OCI-LY7 (cell line): ENCODE data around the gene IRF8. TPM values are rescaled to one million over a fixed set of nuclear protein-coding genes. Genes with fewer than 3 reads are reported as not detected.

ENCODE experiments used
- BruUV-seq: library from RNA; stranded (reverse); fragments of 400-500 nt; replicated peaks from 2 replicates; lab custom pipeline; 2021; lab: Mats Ljungman, UMichigan
- CTCF ChIA-PET: fragments of 300-600 bp; sonication (Branson Sonifier 250); formaldehyde crosslinking; loops from one replicate; lab custom pipeline; 2022; ENCODE audit warnings: antibody characterized with exemption; ENCODE audit not compliant: unreplicated experiment; lab: Charles Lee
- POLR2A ChIA-PET: fragments of 300-600 bp; sonication (Branson Sonifier 250); formaldehyde crosslinking; loops from one replicate; lab custom pipeline; 2022; ENCODE audit warnings: antibody characterized with exemption; lab: Charles Lee
- DNase-seq: peaks from one replicate; pipeline ENCODE4 v3.0.0-alpha.2; 2015; ENCODE audit warnings: low spot score
- H2AFZ ChIP-seq: fragments of 200-600 bp; sonication (generic), shearing (Covaris generic); 2 replicates; pipeline ENCODE4 v1.6.1; 2014; ENCODE audit warnings: mild to moderate bottlenecking, antibody characterized with exemption, low read length, moderate library complexity
- H3K27ac ChIP-seq: fragments of 200-600 bp; sonication (generic); 2 replicates; pipeline ENCODE4 v1.5.1; 2014; ENCODE audit warnings: mixed run types, low read depth, mild to moderate bottlenecking, moderate library complexity, low read length, inconsistent platforms; ENCODE audit not compliant: poor library complexity, severe bottlenecking
- H3K36me3 ChIP-seq: fragments of 200-600 bp; sonication (generic); 2 replicates; pipeline ENCODE4 v1.6.1; 2014; ENCODE audit warnings: mild to moderate bottlenecking, antibody characterized with exemption, low read length, moderate library complexity, mixed read lengths; ENCODE audit not compliant: insufficient read depth
- H3K4me1 ChIP-seq: fragments of 200-600 bp; sonication (generic); 2 replicates; pipeline ENCODE4 v1.5.1; 2014; ENCODE audit warnings: mild to moderate bottlenecking, low read length; ENCODE audit not compliant: insufficient read depth, poor library complexity, severe bottlenecking
- H3K4me2 ChIP-seq: fragments of 200-600 bp; sonication (generic); 2 replicates; pipeline ENCODE4 v1.6.1; 2014; ENCODE audit warnings: mild to moderate bottlenecking, low read length
- H3K4me3 ChIP-seq: fragments of 200-600 bp; sonication (generic); 2 replicates; pipeline ENCODE4 v1.5.1; 2014; ENCODE audit warnings: mild to moderate bottlenecking, low read depth, low read length; ENCODE audit not compliant: poor library complexity, severe bottlenecking
- H3K79me2 ChIP-seq: fragments of 200-600 bp; sonication (generic); 2 replicates; pipeline ENCODE4 v1.6.1; 2016; ENCODE audit warnings: low read depth, mild to moderate bottlenecking, low read length, moderate library complexity, mixed read lengths; ENCODE audit not compliant: insufficient read depth
- H3K9me2 ChIP-seq: fragments of 200-600 bp; sonication (generic); 2 replicates; pipeline ENCODE4 v1.6.1; 2016; ENCODE audit warnings: mild to moderate bottlenecking, low read length, mixed read lengths; ENCODE audit not compliant: insufficient read depth
- H3K9me3 ChIP-seq: fragments of 200-600 bp; sonication (generic); 2 replicates; pipeline ENCODE4 v1.6.1; 2014; ENCODE audit warnings: mild to moderate bottlenecking, mixed run types, low read length, mixed read lengths
- H4K20me1 ChIP-seq: fragments of 200-600 bp; sonication (generic); 2 replicates; pipeline ENCODE4 v1.6.1; 2014; ENCODE audit warnings: mild to moderate bottlenecking, antibody characterized with exemption, low read length, moderate library complexity, mixed read lengths; ENCODE audit not compliant: insufficient read depth
- CTCF ChIP-seq: fragments of 200-600 bp; sonication (generic); conservative IDR thresholded peaks from 2 replicates; pipeline ENCODE4 v1.5.1; 2014; ENCODE audit warnings: mild to moderate bottlenecking, antibody characterized with exemption, low read length, moderate library complexity, mixed read lengths
- EZH2phosphoT487 ChIP-seq: fragments of 200-600 bp; sonication (generic); IDR thresholded peaks from 2 replicates; pipeline ENCODE4 v1.6.1; 2018; ENCODE audit warnings: low read depth, borderline replicate concordance, mild to moderate bottlenecking, mixed run types, antibody characterized with exemption, low read length, moderate library complexity, mixed read lengths
- intact Hi-C: fragments of 100-400 bp; cut with micrococcal nuclease; formaldehyde crosslinking; loops from one replicate; pipeline ENCODE4 v1.10.0; 2022; ENCODE audit not compliant: unreplicated experiment
- microRNA-seq: library from miRNA; unstranded; fragments of <30 nt; microRNA quantifications from one replicate; pipeline ENCODE4 v1.2.0, GENCODE V29; 2022; ENCODE audit warnings: borderline replicate concordance
- small RNA-seq: library from RNA; depleted of rRNA; stranded (forward); fragments of <200 nt; gene quantifications from one replicate; pipeline ENCODE3, GENCODE V24; 2014
- total RNA-seq, 2 experiments: library from RNA; depleted of rRNA in 1 of 2; stranded (reverse); fragments of >200 nt in 1 of 2; shearing (Covaris generic) in 1 of 2; gene quantifications; 2 replicates each; pipeline ENCODE4 v1.2.3, GENCODE V29; 2014 to 2022

Gene IRF8
- total RNA-seq, 2 experiments from 2014 or later: 181 to 224 TPM

GRCh38 chr16:85970738-85971137, 71.8 kb downstream of the IRF8 start:
- TF ChIP-seq CTCF (no peak), EZH2phosphoT487 (no peak)
- intact Hi-C loops: no loop called here
- Histone ChIP-seq H3K9me3 (peaks cover 6% of the 10 kb centered on the region; the same call in 1 of the 2 replicates), H3K4me3 (no peak overlapping the region), H3K9me2 (no peaks in the 10 kb centered on the region), H3K79me2 (no peaks in the 10 kb centered on the region), H3K27ac (no peak overlapping the region), H2AFZ (no peak overlapping the region), H4K20me1 (no peaks in the 10 kb centered on the region), H3K4me2 (no peak overlapping the region), H3K4me1 (peaks cover 8% of the 10 kb centered on the region), H3K36me3 (no peaks in the 10 kb centered on the region)
- CTCF ChIA-PET: no interaction called here
- no TSS peak for BruUV-seq
- DNase-seq: no peak
- POLR2A ChIA-PET: no interaction called here

Small RNA genes lying within 50 kb of the gene (microRNA-seq; reads per million reads assigned to microRNA genes)
- gene MIR6774: 9.1 reads per million, percentile 11 among the genes with 10 or more reads in this experiment

Small RNA genes lying within 50 kb of the gene (small RNA-seq; reads per million reads assigned to genes)
- not detected for gene MIR6774

Other genes starting within 250 kb of the IRF8 start
- 74.3 and 80.9 TPM in 2 replicates for gene GINS2, start 210.2 kb upstream of the IRF8 start, total RNA-seq (2014; rRNA removed; shearing (Covaris generic))
- gene GINS2, start 210.2 kb upstream of the IRF8 start, total RNA-seq (2022): 140 and 142 TPM in 2 replicates
- 6.8 and 12.1 TPM in 2 replicates for gene C16orf74, start 148.1 kb upstream of the IRF8 start, total RNA-seq (2014; rRNA removed; shearing (Covaris generic))
- 7.5 and 9.7 TPM in 2 replicates for gene C16orf74, start 148.1 kb upstream of the IRF8 start, total RNA-seq (2022)
- gene EMC8, start 99.6 kb upstream of the IRF8 start, total RNA-seq (2014; rRNA removed; shearing (Covaris generic)): 37.6 and 54.0 TPM in 2 replicates
- gene EMC8, start 99.6 kb upstream of the IRF8 start, total RNA-seq (2022): 47.5 and 54.4 TPM in 2 replicates
- 569 and 633 TPM in 2 replicates for gene COX4I1, start 99.5 kb upstream of the IRF8 start, total RNA-seq (2014; rRNA removed; shearing (Covaris generic))
- gene COX4I1, start 99.5 kb upstream of the IRF8 start, total RNA-seq (2022): 542 and 581 TPM in 2 replicates